HCT116 (cell line): ENCODE results near the gene CERS5. TPM values are rescaled to one million over a fixed set of nuclear protein-coding genes. Genes with fewer than 3 reads are reported as not detected.

Experiments
- ATAC-seq: fragments of 200-7000 bp; cut with Tn5 transposase; 2 replicates; pipeline ENCODE4 v1.9.1; 2020; ENCODE audit warnings: mild to moderate bottlenecking, moderate library complexity
- BruUV-seq: library from RNA; stranded (reverse); fragments of 400-500 nt; replicated peaks from 2 replicates; lab custom pipeline; 2021; lab: Mats Ljungman, UMichigan
- CTCF ChIA-PET: fragments of 300-600 bp; sonication (Branson Sonifier 250); formaldehyde crosslinking; loops from one replicate; lab custom pipeline; 2021; ENCODE audit warnings: antibody characterized with exemption; lab: Charles Lee
- POLR2A ChIA-PET: fragments of 300-600, 350-600 bp; sonication (Branson Sonifier 250); formaldehyde crosslinking; loops from one replicate; lab custom pipeline; 2021; ENCODE audit warnings: antibody characterized with exemption; lab: Charles Lee
- RAD21 ChIA-PET, 2 experiments: fragments of 300-600 bp; sonication (Branson Sonifier 250); formaldehyde crosslinking; loops; one replicate each; lab custom pipeline; 2023; ENCODE audit warnings: low total read pairs in 2 of 2; ENCODE audit not compliant: uncharacterized antibody in 2 of 2, unreplicated experiment in 2 of 2, low non-redundant PET in 1 of 2; lab: Charles Lee
- DNase-seq: peaks from one replicate; pipeline ENCODE4 v3.0.0-alpha.2; 2010; ENCODE audit warnings: low read depth, low spot score
- H2AFZ ChIP-seq: fragments of 200-600 bp; shearing (Covaris generic), sonication (generic); 2 replicates; pipeline ENCODE4 v1.6.1; 2017; ENCODE audit warnings: low read depth, mixed run types, mixed read lengths, antibody characterized with exemption, low read length; ENCODE audit not compliant: poor library complexity, severe bottlenecking
- H3K27ac ChIP-seq: 2 replicates; pipeline ENCODE4 v1.5.1; 2012; ENCODE audit warnings: low read depth, low read length
- H3K27me3 ChIP-seq: fragments of 200-600 bp; sonication (generic); 2 replicates; pipeline ENCODE4 v1.6.1; 2016; ENCODE audit warnings: mixed run types, low read length, mixed read lengths; ENCODE audit not compliant: insufficient read depth
- H3K36me3 ChIP-seq, 2 experiments: fragments of 200-500 bp in 1 of 2; fragments of 200-600 bp in 1 of 2; sonication (Bioruptor generic) in 1 of 2; sonication (generic) in 1 of 2; 2 replicates each; pipeline versions ENCODE4 v1.5.1 to v1.6.1; 2014 to 2016; ENCODE audit warnings: low read length in 2 of 2, inconsistent platforms in 1 of 2, mixed read lengths in 1 of 2, mixed run types in 1 of 2; ENCODE audit not compliant: insufficient read depth in 2 of 2, control insufficient read depth in 1 of 2
- H3K4me1 ChIP-seq, 2 experiments: fragments of 200-600 bp in 1 of 2; sonication (generic) in 1 of 2; 2 replicates each; pipeline versions ENCODE4 v1.5.1 to v1.6.1; 2012 to 2017; ENCODE audit warnings: low read length in 2 of 2, inconsistent platforms in 1 of 2, mild to moderate bottlenecking in 1 of 2, mixed read lengths in 1 of 2, mixed run types in 1 of 2, moderate library complexity in 1 of 2; ENCODE audit not compliant: insufficient read depth in 2 of 2, control insufficient read depth in 1 of 2
- H3K4me2 ChIP-seq: fragments of 200-600 bp; sonication (generic); 2 replicates; pipeline ENCODE4 v1.6.1; 2017; ENCODE audit warnings: mixed run types, low read length, mixed read lengths
- H3K4me3 ChIP-seq, 2 experiments: fragments of 200-600 bp in 1 of 2; sonication (generic) in 1 of 2; replicated peaks in 1 of 2; 2 replicates each; pipeline ENCODE4 v1.5.1; 2011 to 2016; ENCODE audit warnings: low read length in 2 of 2, control low read depth in 1 of 2, low read depth in 1 of 2, mild to moderate bottlenecking in 1 of 2, mixed read lengths in 1 of 2, mixed run types in 1 of 2
- H3K79me2 ChIP-seq: fragments of 200-600 bp; sonication (generic); 2 replicates; pipeline ENCODE4 v1.6.1; 2017; ENCODE audit warnings: mild to moderate bottlenecking, mixed run types, low read length, moderate library complexity, mixed read lengths; ENCODE audit not compliant: insufficient read depth
- H3K9ac ChIP-seq: fragments of 200-600 bp; sonication (generic); 2 replicates; pipeline ENCODE4 v1.6.1; 2016; ENCODE audit warnings: low read length, mixed read lengths
- H3K9me2 ChIP-seq: fragments of 200-600 bp; sonication (generic), shearing (Covaris generic); 2 replicates; pipeline ENCODE4 v1.6.1; 2017; ENCODE audit warnings: mixed run types, mild to moderate bottlenecking, moderate library complexity; ENCODE audit not compliant: insufficient read depth
- H3K9me3 ChIP-seq, 2 experiments: fragments of 200-500 bp in 1 of 2; fragments of 200-600 bp in 1 of 2; sonication (Bioruptor generic) in 1 of 2; sonication (generic) in 1 of 2; 2 replicates each; pipeline ENCODE4 v1.6.1; 2014 to 2017; ENCODE audit warnings: low read length in 2 of 2, mixed read lengths in 2 of 2, inconsistent platforms in 1 of 2, low read depth in 1 of 2, mild to moderate bottlenecking in 1 of 2, mixed run types in 1 of 2, moderate library complexity in 1 of 2; ENCODE audit not compliant: control insufficient read depth in 1 of 2, insufficient read depth in 1 of 2
- H4K20me1 ChIP-seq: fragments of 200-600 bp; sonication (generic), shearing (Covaris generic); 2 replicates; pipeline ENCODE4 v1.6.1; 2017; ENCODE audit warnings: mixed run types, mild to moderate bottlenecking, moderate library complexity; ENCODE audit not compliant: insufficient read depth
- CBX3 ChIP-seq: IDR thresholded peaks from 2 replicates; pipeline ENCODE4 v1.6.1; 2012; ENCODE audit warnings: low read depth
- EZH2phosphoT487 ChIP-seq: fragments of 200-600 bp; IDR thresholded peaks from 2 replicates; pipeline ENCODE4 v1.6.1; 2018; ENCODE audit warnings: antibody characterized with exemption, borderline replicate concordance
- JUND ChIP-seq: IDR thresholded peaks from 2 replicates; pipeline ENCODE4 v1.6.1; 2012
- SIN3A ChIP-seq: IDR thresholded peaks from 2 replicates; pipeline ENCODE4 v1.6.1; 2012; ENCODE audit warnings: low read depth
- SP1 ChIP-seq: IDR thresholded peaks from 2 replicates; pipeline ENCODE4 v1.6.1; 2012; ENCODE audit warnings: low read depth
- SRF ChIP-seq: IDR thresholded peaks from 2 replicates; pipeline ENCODE4 v1.6.1; 2012; ENCODE audit warnings: low read depth
- ZBTB33 ChIP-seq: IDR thresholded peaks from 2 replicates; pipeline ENCODE4 v1.6.1; 2011; ENCODE audit warnings: mild to moderate bottlenecking, low read length, moderate library complexity; ENCODE audit not compliant: insufficient replicate concordance; ENCODE audit errors: extremely low read depth
- ZFX ChIP-seq: fragments of 450-650 bp; IDR thresholded peaks from 2 replicates; pipeline ENCODE4 v1.6.1; 2017
- intact Hi-C: fragments of 100-400 bp; cut with micrococcal nuclease; formaldehyde crosslinking; loops from 2 replicates; pipeline ENCODE4 v1.10.0; 2022
- total RNA-seq: library from RNA; stranded (reverse); gene quantifications from one replicate; pipeline ENCODE4 v1.2.1, GENCODE V29; 2021; ENCODE audit not compliant: unreplicated experiment
- TF ChIP-seq, protein P1 (sequence below): IDR thresholded peaks from 2 replicates; pipeline ENCODE4 v1.6.1; 2012; ENCODE audit warnings: low read depth

CERS5 gene
- total RNA-seq, 1 experiment from 2014 or later = 33.4 TPM

- H3K9ac ChIP-seq = peak overlapping the region; percentile 85
- DNase-seq (no peak), ATAC-seq (peak; percentile 5)
- H4K20me1 ChIP-seq = no peaks in the 10 kb centered on the region
- no peaks in the 10 kb centered on the region for H3K27me3 ChIP-seq
- intact Hi-C loops = loop anchor here (5.0 kb wide), 1 partner anchor 200 kb away; no protein-coding TSS in a partner anchor
- peak overlapping the region; percentile 79 for H3K4me2 ChIP-seq
- no peaks in the 10 kb centered on the region for H3K9me3 ChIP-seq
- peaks cover 20 to 22% of the 10 kb centered on the region in 2 experiments for H3K4me1 ChIP-seq
- H3K9me2 ChIP-seq = no peaks in the 10 kb centered on the region
- CTCF ChIA-PET = interaction anchor here (0.9 to 3.8 kb wide), 20 partner anchors 8 to 713 kb away, joined by 3 to 33 read pairs (median 6); partner anchors contain the start of genes CERS5, GPD1, LIMA1 and SMARCD1
- peak overlapping the region; percentile 93 to 99 for H3K4me3 ChIP-seq
- H3K27ac ChIP-seq = peak overlapping the region; percentile 77
- POLR2A ChIA-PET = interaction anchor here (0.6 to 2.8 kb wide), 11 partner anchors 9 to 171 kb away, joined by 3 to 20 read pairs (median 4); partner anchors contain the start of genes CERS5, GPD1, LIMA1 and SMARCD1
- RAD21 ChIA-PET = interaction anchor here (0.5 to 1.7 kb wide), 7 partner anchors 28 to 202 kb away, joined by 3 to 7 read pairs (median 3); partner anchors contain the start of gene SMARCD1 (in 1 of the 2)
- TSS peak; percentile 40 for BruUV-seq
- no peaks in the 10 kb centered on the region for H3K36me3 ChIP-seq
- H2AFZ ChIP-seq = no peak overlapping the region
- TF ChIP-seq ZFX = peak; percentile 39; the same call in 1 of the 2 replicates
- no peak for TF ChIP-seq CBX3
- peaks cover 46% of the 10 kb centered on the region for H3K79me2 ChIP-seq
Observed at GRCh38 chr12:50112456-50113218, 54.5 kb downstream of the CERS5 start.

GRCh38 chr12:50111693-50112455 lies 55.3 kb downstream of the CERS5 start, which contains the start of gene COX14:
Gene COX14, plus strand, starts transcription at chr12:50112236. Its CDS starts 7,808 bp downstream, at chr12:50120044.
- DNase-seq = peak; percentile 99
- no peak within 1 kb of the TSS for H2AFZ ChIP-seq
- peak; percentile 90 for ATAC-seq
- H3K9ac ChIP-seq = peak within 1 kb of the TSS; percentile 85
- H3K9me3 ChIP-seq = no peaks in the 10 kb centered on the region
- no peaks in the 10 kb centered on the region for H3K9me2 ChIP-seq
- H3K27ac ChIP-seq = peak within 1 kb of the TSS; percentile 77
- POLR2A ChIA-PET = interaction anchor here (0.6 to 2.8 kb wide), 13 partner anchors 8 to 370 kb away, joined by 3 to 20 read pairs (median 4); partner anchors contain the start of genes CERS5, GPD1, LIMA1 and SMARCD1
- H3K4me2 ChIP-seq = peak within 1 kb of the TSS; percentile 79
- RAD21 ChIA-PET = interaction anchor here (0.5 to 1.7 kb wide), 9 partner anchors 27 to 203 kb away, joined by 3 to 7 read pairs (median 3); partner anchors contain the start of genes CERS5 (in 1 of the 2) and SMARCD1 (in 1 of the 2)
- H3K4me1 ChIP-seq = peaks cover 20 to 22% of the 10 kb centered on the region in 2 experiments
- intact Hi-C loops = loop anchor here (2.0 to 5.0 kb wide), 2 partner anchors 55 to 200 kb away; partner anchors contain the start of gene CERS5
- peaks cover 40% of the 10 kb centered on the region for H3K79me2 ChIP-seq
- BruUV-seq = no TSS peak
- H3K27me3 ChIP-seq = no peaks in the 10 kb centered on the region
- CTCF ChIA-PET = interaction anchor here (0.7 to 3.8 kb wide), 32 partner anchors 8 to 813 kb away, joined by 3 to 33 read pairs (median 4); partner anchors contain the start of genes CERS5, GPD1, LIMA1 and SMARCD1
- H4K20me1 ChIP-seq = no peaks in the 10 kb centered on the region
- H3K4me3 ChIP-seq = peak within 1 kb of the TSS; percentile 93 to 99
- no peaks in the 10 kb centered on the region for H3K36me3 ChIP-seq
- no peak for TF ChIP-seq JUND
- TF ChIP-seq, protein P1, sequence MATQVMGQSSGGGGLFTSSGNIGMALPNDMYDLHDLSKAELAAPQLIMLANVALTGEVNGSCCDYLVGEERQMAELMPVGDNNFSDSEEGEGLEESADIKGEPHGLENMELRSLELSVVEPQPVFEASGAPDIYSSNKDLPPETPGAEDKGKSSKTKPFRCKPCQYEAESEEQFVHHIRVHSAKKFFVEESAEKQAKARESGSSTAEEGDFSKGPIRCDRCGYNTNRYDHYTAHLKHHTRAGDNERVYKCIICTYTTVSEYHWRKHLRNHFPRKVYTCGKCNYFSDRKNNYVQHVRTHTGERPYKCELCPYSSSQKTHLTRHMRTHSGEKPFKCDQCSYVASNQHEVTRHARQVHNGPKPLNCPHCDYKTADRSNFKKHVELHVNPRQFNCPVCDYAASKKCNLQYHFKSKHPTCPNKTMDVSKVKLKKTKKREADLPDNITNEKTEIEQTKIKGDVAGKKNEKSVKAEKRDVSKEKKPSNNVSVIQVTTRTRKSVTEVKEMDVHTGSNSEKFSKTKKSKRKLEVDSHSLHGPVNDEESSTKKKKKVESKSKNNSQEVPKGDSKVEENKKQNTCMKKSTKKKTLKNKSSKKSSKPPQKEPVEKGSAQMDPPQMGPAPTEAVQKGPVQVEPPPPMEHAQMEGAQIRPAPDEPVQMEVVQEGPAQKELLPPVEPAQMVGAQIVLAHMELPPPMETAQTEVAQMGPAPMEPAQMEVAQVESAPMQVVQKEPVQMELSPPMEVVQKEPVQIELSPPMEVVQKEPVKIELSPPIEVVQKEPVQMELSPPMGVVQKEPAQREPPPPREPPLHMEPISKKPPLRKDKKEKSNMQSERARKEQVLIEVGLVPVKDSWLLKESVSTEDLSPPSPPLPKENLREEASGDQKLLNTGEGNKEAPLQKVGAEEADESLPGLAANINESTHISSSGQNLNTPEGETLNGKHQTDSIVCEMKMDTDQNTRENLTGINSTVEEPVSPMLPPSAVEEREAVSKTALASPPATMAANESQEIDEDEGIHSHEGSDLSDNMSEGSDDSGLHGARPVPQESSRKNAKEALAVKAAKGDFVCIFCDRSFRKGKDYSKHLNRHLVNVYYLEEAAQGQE = no peak
- peak; percentile 95; the same call in 1 of the 2 replicates for TF ChIP-seq SIN3A
- TF ChIP-seq SP1 = peak; percentile 80
- TF ChIP-seq ZFX = peak; percentile 77; the same call in 1 of the 2 replicates
- peak; percentile 46 for TF ChIP-seq ZBTB33
- TF ChIP-seq EZH2phosphoT487 = no peak
- TF ChIP-seq SRF = peak; percentile 73; the same call in 1 of the 2 replicates
